Caco-2 (cell line): ENCODE data around the gene ZNF668. TPM values are rescaled to one million over a fixed set of nuclear protein-coding genes. Genes with fewer than 3 reads are reported as not detected.

Source experiments
- BruUV-seq: library from RNA; stranded (reverse); fragments of 400-500 nt; replicated peaks from 2 replicates; lab custom pipeline; 2021; lab: Mats Ljungman, UMichigan
- CTCF ChIA-PET: fragments of 300-600 bp; sonication (Branson Sonifier 250); formaldehyde crosslinking; loops from one replicate; lab custom pipeline; 2022; ENCODE audit warnings: antibody characterized with exemption; lab: Charles Lee
- POLR2A ChIA-PET: fragments of 300-600 bp; sonication (Branson Sonifier 250); formaldehyde crosslinking; loops from one replicate; lab custom pipeline; 2022; ENCODE audit warnings: antibody characterized with exemption; lab: Charles Lee
- DNase-seq, 2 experiments: peaks; one replicate each; pipeline versions ENCODE4 v3.0.0 to v3.0.0-alpha.2; 2020 to 2022
- H3K27me3 ChIP-seq: replicated peaks from 2 replicates; pipeline ENCODE4 v1.6.0; 2011; ENCODE audit warnings: low read length; ENCODE audit not compliant: control insufficient read depth, insufficient read depth
- H3K36me3 ChIP-seq: 2 replicates; pipeline ENCODE4 v1.5.1; 2011; ENCODE audit warnings: low read length; ENCODE audit not compliant: control insufficient read depth, insufficient read depth
- H3K4me1 ChIP-seq: fragments of 250-450 bp; sonication (Bioruptor Pico); 2 replicates; pipeline ENCODE4 v1.5.1; 2020; ENCODE audit warnings: mild to moderate bottlenecking
- H3K4me3 ChIP-seq: 2 replicates; pipeline ENCODE4 v1.5.1; 2011; ENCODE audit warnings: low read depth, mild to moderate bottlenecking, control low read depth, low read length
- H3K9me3 ChIP-seq: fragments of 250-450 bp; sonication (Bioruptor Pico); 2 replicates; pipeline ENCODE4 v1.5.1; 2020; ENCODE audit warnings: mild to moderate bottlenecking, moderate library complexity
- H3K27ac Mint-ChIP-seq: one replicate; pipeline ENCODE4 v1.8.0; 2022; ENCODE audit warnings: mixed read lengths; ENCODE audit not compliant: unreplicated experiment
- H3K27me3 Mint-ChIP-seq: one replicate; pipeline ENCODE4 v1.8.0; 2022; ENCODE audit warnings: mixed read lengths; ENCODE audit not compliant: insufficient read depth, unreplicated experiment
- H3K36me3 Mint-ChIP-seq: one replicate; pipeline ENCODE4 v1.8.0; 2022; ENCODE audit warnings: mild to moderate bottlenecking, mixed read lengths; ENCODE audit not compliant: insufficient read depth, unreplicated experiment
- H3K4me1 Mint-ChIP-seq: one replicate; pipeline ENCODE4 v1.8.0; 2022; ENCODE audit warnings: low read depth, mixed read lengths; ENCODE audit not compliant: unreplicated experiment
- H3K4me3 Mint-ChIP-seq: one replicate; pipeline ENCODE4 v1.8.0; 2022; ENCODE audit warnings: mild to moderate bottlenecking, moderate library complexity, mixed read lengths; ENCODE audit not compliant: unreplicated experiment
- H3K9me3 Mint-ChIP-seq: one replicate; pipeline ENCODE4 v1.8.0; 2022; ENCODE audit warnings: mixed read lengths; ENCODE audit not compliant: unreplicated experiment
- CTCF ChIP-seq, 2 experiments: fragments of 200-600 bp in 1 of 2; IDR thresholded peaks; 1 replicate in 1 of 2; 2 replicates in 1 of 2; pipeline versions ENCODE4 v1.5.1 to v1.8.0; 2011 to 2022; ENCODE audit warnings: antibody characterized with exemption in 1 of 2, control low read depth in 1 of 2, inconsistent platforms in 1 of 2, low read depth in 1 of 2, low read length in 1 of 2, mild to moderate bottlenecking in 1 of 2, moderate library complexity in 1 of 2; ENCODE audit not compliant: insufficient read depth in 1 of 2, severe bottlenecking in 1 of 2, unreplicated experiment in 1 of 2
- intact Hi-C: fragments of 100-400 bp; cut with micrococcal nuclease; formaldehyde crosslinking; loops from one replicate; pipeline ENCODE4 v1.10.0; 2022; ENCODE audit not compliant: unreplicated experiment
- total RNA-seq: library from RNA; stranded (reverse); gene quantifications from 2 replicates; pipeline ENCODE4 v1.2.3, GENCODE V29; 2022

ZNF668 gene
- total RNA-seq, 1 experiment from 2014 or later, result 8.7 TPM

- Mint-ChIP-seq H3K9me3 (no peaks in the 10 kb centered on the region), H3K27ac (peak overlapping the region; percentile 88), H3K4me3 (peak overlapping the region; percentile 88), H3K4me1 (peaks cover 15% of the 10 kb centered on the region), H3K27me3 (no peaks in the 10 kb centered on the region), H3K36me3 (peaks cover 54% of the 10 kb centered on the region)
- TF ChIP-seq CTCF (IDR thresholded peaks at IDR 0.05; ENCODE audit: insufficient read depth in 1 of 2, low read depth in 1 of 2, low read length in 1 of 2, severe bottlenecking in 1 of 2, unreplicated experiment in 1 of 2), result no peak
- intact Hi-C loops, result no loop called here
- Histone ChIP-seq H3K27me3 (no peaks in the 10 kb centered on the region), H3K36me3 (peaks cover 5% of the 10 kb centered on the region), H3K4me1 (peaks cover 13% of the 10 kb centered on the region), H3K9me3 (no peaks in the 10 kb centered on the region), H3K4me3 (peak overlapping the region; percentile 55)
- DNase-seq, result no peak
- ChIA-PET CTCF (interaction anchor here (1.0 to 1.7 kb wide), 4 partner anchors 13 to 134 kb away, joined by 6 to 43 read pairs (median 10); partner anchors contain the start of genes HSD3B7 and PRSS8), POLR2A (interaction anchor here (0.5 to 1.7 kb wide), 12 partner anchors 9 to 755 kb away, joined by 3 to 61 read pairs (median 21); partner anchors contain the start of genes ARMC5, FUS, PRSS8 and STX4)
- BruUV-seq, result TSS peak; percentile 34
These were observed 44.4 kb upstream of the ZNF668 start for GRCh38 chr16:31118223-31119155.

- DNase-seq, result peak; percentile 97
- Mint-ChIP-seq H3K9me3 (no peaks in the 10 kb centered on the region), H3K27me3 (no peaks in the 10 kb centered on the region), H3K4me3 (peak within 1 kb of the TSS; percentile 88), H3K27ac (peak within 1 kb of the TSS; percentile 88), H3K4me1 (peaks cover 16% of the 10 kb centered on the region), H3K36me3 (peaks cover 54% of the 10 kb centered on the region)
- ChIA-PET CTCF (interaction anchor here (0.6 to 1.7 kb wide), 11 partner anchors 9 to 266 kb away, joined by 3 to 43 read pairs (median 4); partner anchors contain the start of genes HSD3B7, PRSS8, ZNF646 and ZNF668), POLR2A (interaction anchor here (0.5 to 1.7 kb wide), 20 partner anchors 10 to 756 kb away, joined by 3 to 61 read pairs (median 6); partner anchors contain the start of genes ARMC5, FUS, PRSS8 and STX4)
- TSS peak; percentile 86 for BruUV-seq
- peak within 1 kb of the TSS; percentile 55 for H3K4me3 ChIP-seq
- intact Hi-C loops, result loop anchor here (1.0 kb wide), 3 partner anchors 14 to 25 kb away; partner anchors contain the start of gene PRSS8
- H3K27me3 ChIP-seq, result no peaks in the 10 kb centered on the region
- H3K36me3 ChIP-seq, result peaks cover 5% of the 10 kb centered on the region
- H3K4me1 ChIP-seq, result peaks cover 16% of the 10 kb centered on the region
- TF ChIP-seq CTCF (IDR thresholded peaks at IDR 0.05; ENCODE audit: insufficient read depth in 1 of 2, low read depth in 1 of 2, low read length in 1 of 2, severe bottlenecking in 1 of 2, unreplicated experiment in 1 of 2), result no peak
- no peaks in the 10 kb centered on the region for H3K9me3 ChIP-seq
These were observed 43.6 kb upstream of the ZNF668 start, which contains the start of gene KAT8 for GRCh38 chr16:31117384-31118222. TSS of gene KAT8 (plus strand) at chr16:31117664. CDS start at chr16:31117682, 18 bp downstream.
